Brain pericyte (primary cell): ENCODE measurements around the gene MSANTD2.

Experiments
- DNase-seq: peaks from one replicate; pipeline ENCODE4 v3.0.0-alpha.2; 2012; ENCODE audit warnings: low read depth, low spot score

The MSANTD2 gene

GRCh38 chr11:124737638-124738305, 62.4 kb downstream of the MSANTD2 start:
- no peak for DNase-seq

- DNase-seq: no peak
Measured at GRCh38 chr11:124736736-124737135, 63.5 kb downstream of the MSANTD2 start.

- DNase-seq: no peak
Measured at GRCh38 chr11:124732230-124732629, 68.0 kb downstream of the MSANTD2 start.

- DNase-seq: no peak
Measured at GRCh38 chr11:124729571-124729970, 70.6 kb downstream of the MSANTD2 start.

- DNase-seq: no peak
Measured at GRCh38 chr11:124728134-124728533, 72.1 kb downstream of the MSANTD2 start.

- DNase-seq: no peak
Measured at GRCh38 chr11:124727474-124727873, 72.7 kb downstream of the MSANTD2 start.

- DNase-seq: no peak
Measured at GRCh38 chr11:124725719-124726105, 74.5 kb downstream of the MSANTD2 start.

GRCh38 chr11:124724979-124725718, 75.1 kb downstream of the MSANTD2 start:
- no peak for DNase-seq

- no peak for DNase-seq
Measured at GRCh38 chr11:124722176-124722575, 78.0 kb downstream of the MSANTD2 start.

GRCh38 chr11:124719534-124719933, 80.7 kb downstream of the MSANTD2 start:
- no peak for DNase-seq

- DNase-seq: no peak
Measured at GRCh38 chr11:124718801-124719200, 81.4 kb downstream of the MSANTD2 start.

GRCh38 chr11:124717786-124718651, 82.2 kb downstream of the MSANTD2 start:
- no peak for DNase-seq

- DNase-seq: no peak
Measured at GRCh38 chr11:124717421-124717785, 82.8 kb downstream of the MSANTD2 start.

GRCh38 chr11:124716591-124716990, 83.6 kb downstream of the MSANTD2 start:
- DNase-seq: no peak
